PC-9 (cell line): ENCODE measurements around the gene COL8A2.

Experiments
- CTCF ChIP-seq: fragments of 200-600 bp; sonication (generic); conservative IDR thresholded peaks from 2 replicates; pipeline ENCODE4 v1.6.1; 2017; ENCODE audit warnings: mixed run types, antibody characterized with exemption, mild to moderate bottlenecking, moderate library complexity
- EZH2 ChIP-seq: fragments of 200-600 bp; sonication (generic); IDR thresholded peaks from 2 replicates; pipeline ENCODE4 v1.8.0; 2017; ENCODE audit warnings: antibody characterized with exemption, low read depth

- TF ChIP-seq CTCF = no peak; the same call in 1 of the 2 replicates
- TF ChIP-seq EZH2 = no peak
These were observed 28.3 kb downstream of the COL8A2 start for GRCh38 chr1:36096500-36097432.
